H9 (cell line): ENCODE measurements around the gene FAM13C. TPM values are rescaled to one million over a fixed set of nuclear protein-coding genes. Genes with fewer than 3 reads are reported as not detected.
A peak's percentile ranks its signal among the peaks of the same experiment; 100 is the strongest.

Source experiments
- DNase-seq: peaks from one replicate; pipeline ENCODE4 v3.0.0-alpha.2; 2017
- H2AFZ ChIP-seq: one replicate; pipeline ENCODE4 v1.6.1; 2013; ENCODE audit warnings: mild to moderate bottlenecking, low read length, control low read depth, moderate library complexity
- H2AK5ac ChIP-seq: 2 replicates; pipeline ENCODE4 v1.6.1; 2013; ENCODE audit warnings: low read length, control low read depth, mixed read lengths; ENCODE audit not compliant: insufficient read length
- H2BK120ac ChIP-seq: one replicate; pipeline ENCODE4 v1.6.1; 2013; ENCODE audit warnings: low read depth, mild to moderate bottlenecking, low read length, control low read depth, inconsistent platforms; ENCODE audit not compliant: poor library complexity, severe bottlenecking
- H2BK12ac ChIP-seq: 2 replicates; pipeline ENCODE4 v1.6.1; 2013; ENCODE audit warnings: low read length, control low read depth, mixed read lengths, low read depth; ENCODE audit not compliant: insufficient read length
- H2BK15ac ChIP-seq: 2 replicates; pipeline ENCODE4 v1.6.1; 2013; ENCODE audit warnings: low read depth, low read length, control low read depth
- H2BK20ac ChIP-seq: one replicate; pipeline ENCODE4 v1.6.1; 2013; ENCODE audit warnings: low read depth, mild to moderate bottlenecking, low read length, control low read depth, inconsistent platforms; ENCODE audit not compliant: poor library complexity, severe bottlenecking
- H2BK5ac ChIP-seq: 2 replicates; pipeline ENCODE4 v1.6.1; 2013; ENCODE audit warnings: low read length, control low read depth, mixed read lengths; ENCODE audit not compliant: insufficient read length
- H3K14ac ChIP-seq: 2 replicates; pipeline ENCODE4 v1.6.1; 2013; ENCODE audit warnings: low read length, control low read depth; ENCODE audit not compliant: insufficient read depth
- H3K18ac ChIP-seq: 2 replicates; pipeline ENCODE4 v1.6.1; 2013; ENCODE audit warnings: low read depth, mild to moderate bottlenecking, mixed read lengths, low read length, control low read depth; ENCODE audit not compliant: insufficient read length
- H3K23ac ChIP-seq: 2 replicates; pipeline ENCODE4 v1.6.1; 2013; ENCODE audit warnings: low read length, control low read depth, mixed read lengths, low read depth; ENCODE audit not compliant: insufficient read length
- H3K23me2 ChIP-seq: 2 replicates; pipeline ENCODE4 v1.6.1; 2013; ENCODE audit warnings: low read depth, mild to moderate bottlenecking, mixed read lengths, low read length, control low read depth; ENCODE audit not compliant: insufficient read length, poor library complexity, severe bottlenecking
- H3K27ac ChIP-seq: 2 replicates; pipeline ENCODE4 v1.5.1; 2013; ENCODE audit warnings: low read length, control low read depth, mixed read lengths, low read depth; ENCODE audit not compliant: insufficient read length
- H3K27me3 ChIP-seq: 2 replicates; pipeline ENCODE4 v1.6.1; 2013; ENCODE audit warnings: low read length, control low read depth, inconsistent platforms; ENCODE audit not compliant: insufficient read depth
- H3K4ac ChIP-seq: 2 replicates; pipeline ENCODE4 v1.6.1; 2013; ENCODE audit warnings: low read depth, mild to moderate bottlenecking, control low read depth, inconsistent platforms, low read length, moderate library complexity
- H3K4me1 ChIP-seq: 2 replicates; pipeline ENCODE4 v1.6.1; 2013; ENCODE audit warnings: low read length, control low read depth, inconsistent platforms; ENCODE audit not compliant: insufficient read depth
- H3K4me2 ChIP-seq: 2 replicates; pipeline ENCODE4 v1.6.1; 2013; ENCODE audit warnings: low read length, control low read depth, mixed read lengths; ENCODE audit not compliant: insufficient read length, insufficient read depth
- H3K56ac ChIP-seq: 2 replicates; pipeline ENCODE4 v1.6.1; 2013; ENCODE audit warnings: low read depth, mild to moderate bottlenecking, mixed read lengths, low read length, control low read depth; ENCODE audit not compliant: insufficient read length
- H3K79me1 ChIP-seq: 2 replicates; pipeline ENCODE4 v1.6.1; 2013; ENCODE audit warnings: low read depth, mild to moderate bottlenecking, moderate library complexity, low read length, control low read depth, inconsistent platforms; ENCODE audit not compliant: insufficient read depth, poor library complexity, severe bottlenecking
- H3K79me2 ChIP-seq: 2 replicates; pipeline ENCODE4 v1.6.1; 2013; ENCODE audit warnings: low read length, control low read depth, inconsistent platforms; ENCODE audit not compliant: insufficient read depth
- H3K9ac ChIP-seq: 2 replicates; pipeline ENCODE4 v1.6.1; 2013; ENCODE audit warnings: low read length, control low read depth, mixed read lengths; ENCODE audit not compliant: insufficient read length; ENCODE audit errors: extremely low read depth
- H3K9me3 ChIP-seq: one replicate; pipeline ENCODE4 v1.6.1; 2013; ENCODE audit warnings: low read depth, low read length, inconsistent platforms; ENCODE audit not compliant: control insufficient read depth
- H3T11ph ChIP-seq: one replicate; pipeline ENCODE4 v1.6.1; 2013; ENCODE audit warnings: mild to moderate bottlenecking, low read length, control low read depth, inconsistent platforms
- H4K20me1 ChIP-seq: one replicate; pipeline ENCODE4 v1.6.1; 2013; ENCODE audit not compliant: control insufficient read depth, insufficient read length, insufficient read depth
- H4K5ac ChIP-seq: 2 replicates; pipeline ENCODE4 v1.6.1; 2013; ENCODE audit warnings: low read depth, mild to moderate bottlenecking, mixed read lengths, low read length, control low read depth; ENCODE audit not compliant: insufficient read length
- H4K8ac ChIP-seq: replicated peaks from 2 replicates; pipeline ENCODE4 v1.6.1; 2013; ENCODE audit warnings: low read length, control low read depth, mixed read lengths, low read depth; ENCODE audit not compliant: insufficient read length
- H4K91ac ChIP-seq: 2 replicates; pipeline ENCODE4 v1.6.1; 2013; ENCODE audit warnings: low read depth, mild to moderate bottlenecking, moderate library complexity, mixed read lengths, low read length, control low read depth; ENCODE audit not compliant: insufficient read length
- H3K27ac Mint-ChIP-seq, 3 experiments: 2 replicates in 2 of 3; 3 replicates in 1 of 3; pipeline ENCODE4 v1.8.0; 2020 to 2021; ENCODE audit warnings: mixed read lengths in 3 of 3, mild to moderate bottlenecking in 1 of 3, moderate library complexity in 1 of 3
- H3K27me3 Mint-ChIP-seq: 2 replicates; pipeline ENCODE4 v1.8.0; 2021; ENCODE audit warnings: low read depth, mild to moderate bottlenecking, moderate library complexity, mixed read lengths
- H3K36me3 Mint-ChIP-seq, 3 experiments: 2 replicates in 2 of 3; 3 replicates in 1 of 3; pipeline ENCODE4 v1.8.0; 2020 to 2021; ENCODE audit warnings: low read depth in 3 of 3, mixed read lengths in 3 of 3; ENCODE audit not compliant: insufficient read depth in 1 of 3
- H3K4me1 Mint-ChIP-seq, 2 experiments: 2 replicates each; pipeline ENCODE4 v1.8.0; 2020; ENCODE audit warnings: mixed read lengths in 2 of 2
- H3K4me3 Mint-ChIP-seq, 2 experiments: 2 replicates in 1 of 2; 3 replicates in 1 of 2; pipeline ENCODE4 v1.8.0; 2020 to 2021; ENCODE audit warnings: mild to moderate bottlenecking in 2 of 2, mixed read lengths in 2 of 2, moderate library complexity in 1 of 2
- H3K9me3 Mint-ChIP-seq, 2 experiments: 2 replicates in 1 of 2; 3 replicates in 1 of 2; pipeline ENCODE4 v1.8.0; 2020; ENCODE audit warnings: mild to moderate bottlenecking in 2 of 2, mixed read lengths in 2 of 2, moderate library complexity in 1 of 2
- CTCF ChIP-seq: fragments of 200-600 bp; sonication (generic); conservative IDR thresholded peaks from 3 replicates; pipeline ENCODE4 v1.8.0; 2021; ENCODE audit warnings: antibody characterized with exemption, mild to moderate bottlenecking
- WGBS: extraction: QIAGEN DNeasy Blood & Tissue Kit; methylation state at CpG from one replicate; pipeline ENCODE4 v1.1.7; 2013; ENCODE audit warnings: missing lambda C conversion rate, low lambda C conversion rate, mixed read lengths; ENCODE audit not compliant: insufficient read length; ENCODE audit errors: extremely low coverage; 5-methylcytosine and 5-hydroxymethylcytosine counted together
- total RNA-seq: library from RNA; stranded (reverse); gene quantifications from 2 replicates; pipeline ENCODE4 v1.2.1, GENCODE V29; 2021

FAM13C gene
- total RNA-seq, 1 experiment from 2014 or later: 0.31 TPM

DNA sequence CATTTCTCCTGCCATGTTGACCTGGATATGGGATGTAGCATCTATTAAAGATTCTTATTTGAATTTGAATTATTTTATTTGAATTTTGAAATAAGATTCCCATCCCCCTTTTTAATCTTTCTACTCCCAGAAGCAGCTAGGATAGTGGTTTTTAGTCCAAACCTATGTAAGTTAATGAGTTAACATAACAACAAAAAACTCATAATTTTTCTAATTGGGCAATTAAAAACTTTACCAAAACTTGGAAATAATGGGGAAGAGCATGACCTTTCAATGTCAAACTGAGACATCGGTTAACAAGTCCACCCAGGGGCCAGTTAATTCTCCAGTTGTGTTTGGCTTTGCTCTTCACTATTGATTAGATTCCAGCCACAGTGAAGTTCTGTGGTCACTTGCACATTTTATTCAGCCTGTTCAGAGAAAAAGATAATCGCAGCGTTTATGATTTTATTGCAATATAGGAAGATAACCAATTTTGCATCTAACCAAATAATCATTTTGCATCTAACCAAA, 1.2 kb upstream of the FAM13C start:
- H3K4me2 ChIP-seq: peak overlapping the region; percentile 78

More for the DNA sequence above, 1.2 kb upstream of the FAM13C start:
- H3K79me1 ChIP-seq: no peaks in the 10 kb centered on the region
- Mint-ChIP-seq H3K4me3 (peak overlapping the region in 1 of 2 experiments; percentile 86; a peak in 2 of 5 replicates), H3K9me3 (no peaks in the 10 kb centered on the region), H3K27ac (no peak overlapping the region), H3K27me3 (peaks cover 59% of the 10 kb centered on the region), H3K36me3 (no peaks in the 10 kb centered on the region), H3K4me1 (peaks cover 12 to 17% of the 10 kb centered on the region in 2 experiments)
- no peak overlapping the region for H2BK12ac ChIP-seq
- H4K20me1 ChIP-seq: no peaks in the 10 kb centered on the region
- H3K4ac ChIP-seq: no peak overlapping the region
- no peak overlapping the region for H3K23ac ChIP-seq
- H3K18ac ChIP-seq: no peak overlapping the region
- H3K9ac ChIP-seq: no peak overlapping the region
- H3K9me3 ChIP-seq: no peaks in the 10 kb centered on the region
- H2BK20ac ChIP-seq: no peak overlapping the region
- DNase-seq: no peak
- no peaks in the 10 kb centered on the region for H3K4me1 ChIP-seq
- no peak overlapping the region for H4K8ac ChIP-seq
- no peak overlapping the region for H2AFZ ChIP-seq
- no peak overlapping the region for H3K27ac ChIP-seq
- no CpG with 5 or more reads among the region's 3 CpGs for WGBS
- H3K56ac ChIP-seq: no peak overlapping the region
- H3T11ph ChIP-seq: no peak overlapping the region
- H2BK5ac ChIP-seq: no peak overlapping the region
- H3K23me2 ChIP-seq: peaks cover 10% of the 10 kb centered on the region
- H3K79me2 ChIP-seq: no peaks in the 10 kb centered on the region
- H2BK120ac ChIP-seq: no peak overlapping the region
- H4K91ac ChIP-seq: no peak overlapping the region
- no peak overlapping the region for H2AK5ac ChIP-seq
- no peak for TF ChIP-seq CTCF
- peaks cover 2% of the 10 kb centered on the region; the same call in 1 of the 2 replicates for H3K27me3 ChIP-seq
- no peak overlapping the region for H2BK15ac ChIP-seq
- H4K5ac ChIP-seq: no peak overlapping the region
- H3K14ac ChIP-seq: no peak overlapping the region
